ENCODE measurements around the gene PHAX.
"Not testable (repeated sequence)": the region's sequence is repeated elsewhere in the genome, so short reads cannot be mapped to it uniquely, and the experiment has no call there.

The PHAX gene

DNA sequence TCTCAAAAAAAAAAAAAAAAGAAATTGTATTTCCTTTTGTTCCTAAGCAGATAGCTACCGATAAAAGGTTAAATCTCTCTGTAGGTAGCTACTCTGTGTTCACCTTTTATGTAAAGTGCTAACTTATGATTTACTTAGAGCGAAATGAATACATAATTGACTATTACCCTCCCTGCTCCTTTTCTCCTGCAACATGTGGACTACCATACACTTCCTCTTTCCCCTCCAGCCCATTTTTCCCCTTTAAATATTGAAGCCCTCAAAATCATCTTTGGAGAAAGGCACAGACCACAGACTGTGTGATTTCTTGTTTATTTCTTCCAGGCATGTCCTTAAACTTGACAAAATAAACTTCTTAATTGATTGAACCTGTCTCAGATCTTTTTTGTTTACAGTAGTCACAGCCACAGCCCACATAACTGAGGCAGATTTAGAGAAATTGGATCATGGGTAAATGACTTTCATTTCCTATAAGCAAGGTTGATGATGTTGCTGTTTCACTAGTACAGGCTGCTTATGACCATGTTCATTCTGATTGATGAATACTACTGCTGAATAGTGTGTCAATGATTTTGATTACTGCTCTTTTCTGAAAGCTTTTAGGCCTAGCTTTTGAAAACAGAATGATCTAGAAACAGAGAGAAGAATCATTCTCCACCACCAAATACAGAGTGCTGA is 59.2 kb downstream of the PHAX start:
- no peak overlapping the region for H3K4me3 Mint-ChIP-seq
- H3K27me3 Mint-ChIP-seq, result peaks cover 2% of the 10 kb centered on the region
- H3K9me3 Mint-ChIP-seq (ENCODE audit: low read depth), result no peaks in the 10 kb centered on the region
- H3K36me3 Mint-ChIP-seq, result no peaks in the 10 kb centered on the region
- H3K27ac Mint-ChIP-seq, result no peak overlapping the region
- no peaks in the 10 kb centered on the region for H3K4me1 Mint-ChIP-seq (ENCODE audit: low read depth)

DNA sequence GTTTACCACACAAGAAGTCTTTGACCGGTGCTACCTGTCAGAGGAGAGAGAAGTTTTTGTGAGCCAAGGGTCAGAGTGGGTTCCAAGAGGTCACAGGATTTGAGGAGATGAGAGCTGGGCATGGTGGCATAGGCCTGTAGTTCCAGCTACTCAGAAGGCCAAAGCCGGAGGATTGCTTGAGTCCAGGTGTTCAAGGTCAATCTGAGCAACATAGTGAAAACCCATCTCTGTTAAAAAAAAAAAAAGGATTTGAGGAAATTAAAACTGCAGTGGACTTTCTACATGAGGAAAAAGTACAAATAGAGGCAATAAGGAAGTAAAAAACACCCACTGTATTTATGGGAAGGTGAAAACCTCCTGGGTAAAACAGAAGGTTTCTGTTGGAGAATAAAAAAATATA is 63.8 kb downstream of the PHAX start:
- Mint-ChIP-seq H3K27ac (no peak overlapping the region), H3K4me1 (ENCODE audit: low read depth) (no peaks in the 10 kb centered on the region), H3K27me3 (peaks cover 2% of the 10 kb centered on the region), H3K36me3 (no peaks in the 10 kb centered on the region), H3K4me3 (no peak overlapping the region), H3K9me3 (ENCODE audit: low read depth) (no peaks in the 10 kb centered on the region)

DNA sequence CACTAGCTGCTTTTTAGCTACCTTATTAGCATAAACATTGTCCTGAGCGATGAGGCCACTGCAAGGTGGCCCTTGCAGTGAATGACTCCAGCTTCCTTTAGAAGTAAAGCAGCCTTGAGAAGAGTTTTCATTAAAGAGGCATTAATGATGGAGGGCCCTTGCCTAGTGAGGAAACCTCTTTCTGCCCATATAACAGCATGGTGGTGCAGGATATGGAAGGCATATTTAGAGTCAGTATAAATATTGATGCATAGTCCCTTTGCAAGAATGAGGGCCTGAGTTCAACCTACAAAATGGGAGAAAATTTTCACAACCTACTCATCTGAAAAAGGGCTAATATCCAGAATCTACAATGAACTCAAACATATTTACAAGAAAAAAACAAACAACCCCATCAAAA is 69.4 kb downstream of the PHAX start:
- not testable (repeated sequence) for H3K27ac Mint-ChIP-seq; H3K4me1 Mint-ChIP-seq (ENCODE audit: low read depth); H3K36me3 Mint-ChIP-seq; H3K9me3 Mint-ChIP-seq (ENCODE audit: low read depth); H3K27me3 Mint-ChIP-seq; H3K4me3 Mint-ChIP-seq

DNA sequence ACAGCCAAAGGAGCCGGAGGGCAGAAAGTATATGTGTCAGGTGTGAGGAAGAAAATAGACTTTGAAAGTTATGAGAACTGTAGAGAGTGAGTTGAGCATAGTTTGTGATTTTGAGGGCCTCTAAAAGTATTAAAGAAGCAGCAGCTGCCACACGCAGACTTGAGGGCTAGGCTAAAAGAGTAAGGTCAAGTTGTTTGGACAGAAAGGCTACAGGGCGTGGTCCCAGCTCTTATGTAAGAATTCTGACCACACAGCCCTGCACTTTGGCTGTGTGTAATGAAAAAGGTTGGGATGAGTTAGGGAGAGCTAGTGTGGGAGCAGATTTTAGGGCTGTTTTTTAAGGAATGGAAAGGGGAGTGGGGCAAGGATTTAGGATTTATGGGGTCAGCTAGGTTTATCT is 70.9 kb downstream of the PHAX start:
- H3K9me3 Mint-ChIP-seq (ENCODE audit: low read depth); H3K4me1 Mint-ChIP-seq (ENCODE audit: low read depth); H3K27me3 Mint-ChIP-seq; H3K4me3 Mint-ChIP-seq; H3K27ac Mint-ChIP-seq; H3K36me3 Mint-ChIP-seq: not testable (repeated sequence)

DNA sequence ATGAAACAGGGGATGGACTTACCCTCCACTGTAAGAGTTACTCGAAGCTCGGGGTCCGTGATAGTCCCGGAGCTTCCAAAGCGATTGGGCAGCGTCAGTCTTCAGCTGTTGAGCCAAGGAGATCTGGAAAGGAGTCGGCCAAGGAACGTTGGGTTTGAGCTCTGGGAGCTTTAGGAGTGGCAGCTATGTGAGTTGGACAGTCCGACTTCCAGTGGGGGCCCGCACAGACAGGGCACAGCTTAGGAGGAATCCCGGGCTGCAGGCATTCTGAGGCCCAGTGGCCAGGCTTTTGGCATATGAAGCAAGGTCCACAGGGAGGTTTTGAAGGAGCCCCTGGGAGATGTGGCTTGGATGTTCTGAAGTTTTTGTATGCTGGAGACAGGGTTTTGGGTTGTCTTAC is 72.7 kb downstream of the PHAX start:
- no peak overlapping the region for H3K4me3 Mint-ChIP-seq
- no peaks in the 10 kb centered on the region for H3K36me3 Mint-ChIP-seq
- H3K9me3 Mint-ChIP-seq (ENCODE audit: low read depth), result no peaks in the 10 kb centered on the region
- H3K27me3 Mint-ChIP-seq, result no peaks in the 10 kb centered on the region
- peaks cover 3% of the 10 kb centered on the region for H3K4me1 Mint-ChIP-seq (ENCODE audit: low read depth)
- no peak overlapping the region for H3K27ac Mint-ChIP-seq

DNA sequence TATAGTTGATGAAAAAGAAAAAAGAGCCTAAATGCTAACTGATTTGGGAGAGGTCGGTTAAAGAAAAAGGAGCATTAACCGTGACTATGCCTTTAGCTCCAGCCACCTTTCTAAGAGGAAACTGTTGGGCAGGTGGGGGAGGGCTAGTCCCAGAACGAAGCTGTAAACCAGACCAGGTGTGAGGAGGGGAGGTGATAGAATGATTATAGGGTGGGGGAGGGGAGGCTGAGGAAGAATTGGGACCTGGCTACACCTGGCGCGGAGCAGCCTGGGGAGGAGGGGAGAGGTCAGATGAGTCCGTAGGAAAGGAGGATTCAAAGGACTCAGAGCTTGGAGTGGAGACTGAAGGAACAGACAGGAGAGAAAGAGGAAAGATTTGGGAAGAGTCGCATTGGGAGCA is 73.4 kb downstream of the PHAX start:
- no peak overlapping the region for H3K4me3 Mint-ChIP-seq

DNA sequence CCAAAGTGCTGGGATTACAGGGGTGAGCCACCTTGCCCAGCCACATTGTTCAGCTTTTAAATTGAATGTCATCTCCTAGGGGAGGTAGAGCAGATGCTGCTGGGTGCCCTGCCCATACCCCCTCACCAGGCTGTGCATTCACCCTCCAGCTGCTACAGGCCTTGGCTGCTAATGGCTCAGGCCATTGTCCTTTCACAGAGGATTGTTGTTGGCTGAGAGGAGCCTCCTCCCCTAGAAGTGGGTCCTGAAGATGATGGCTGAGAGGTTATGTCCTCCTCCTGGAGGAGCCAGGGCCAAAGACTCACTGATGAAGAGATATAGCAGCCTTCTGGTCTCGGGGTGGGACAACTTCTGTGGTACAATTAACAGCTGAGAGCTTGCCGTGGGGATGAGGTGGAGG is 74.6 kb downstream of the PHAX start:
- H3K27me3 Mint-ChIP-seq, result no peaks in the 10 kb centered on the region
- H3K4me3 Mint-ChIP-seq, result no peak overlapping the region
- H3K36me3 Mint-ChIP-seq, result no peaks in the 10 kb centered on the region
- no peaks in the 10 kb centered on the region for H3K9me3 Mint-ChIP-seq (ENCODE audit: low read depth)
- no peak overlapping the region for H3K27ac Mint-ChIP-seq
- H3K4me1 Mint-ChIP-seq (ENCODE audit: low read depth), result peaks cover 3% of the 10 kb centered on the region

More for the DNA sequence above, 73.4 kb downstream of the PHAX start:
- Mint-ChIP-seq H3K9me3 (ENCODE audit: low read depth) (no peaks in the 10 kb centered on the region), H3K36me3 (no peaks in the 10 kb centered on the region), H3K4me1 (ENCODE audit: low read depth) (peaks cover 3% of the 10 kb centered on the region), H3K27me3 (no peaks in the 10 kb centered on the region), H3K27ac (no peak overlapping the region)

DNA sequence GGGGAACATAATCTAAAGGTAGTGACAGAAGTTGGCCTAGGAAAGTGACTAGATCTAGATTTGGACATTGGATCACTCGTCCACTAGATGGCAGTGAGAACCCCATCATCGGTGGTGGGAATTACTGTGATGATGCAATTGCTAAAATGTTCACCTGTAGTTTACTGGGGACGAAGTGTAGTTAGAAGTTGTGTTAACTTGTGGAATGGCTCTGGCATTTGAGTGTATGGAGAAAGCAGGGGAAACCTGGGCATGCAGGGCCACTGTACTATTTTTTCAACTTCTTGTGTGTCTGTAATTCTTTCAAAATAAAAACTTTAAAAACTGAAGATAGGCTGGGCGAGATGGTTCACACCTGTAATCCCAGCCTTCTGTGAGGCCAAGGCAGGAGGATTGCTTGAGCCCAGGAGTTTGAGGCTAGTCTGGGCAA is 75.5 kb downstream of the PHAX start:
- H3K27ac Mint-ChIP-seq, result no peak overlapping the region
- H3K9me3 Mint-ChIP-seq (ENCODE audit: low read depth), result no peaks in the 10 kb centered on the region
- H3K4me3 Mint-ChIP-seq, result no peak overlapping the region
- H3K27me3 Mint-ChIP-seq, result no peaks in the 10 kb centered on the region
- peaks cover 3% of the 10 kb centered on the region for H3K4me1 Mint-ChIP-seq (ENCODE audit: low read depth)
- no peaks in the 10 kb centered on the region for H3K36me3 Mint-ChIP-seq
